HCT116 (cell line): ENCODE results near the gene PRR29. TPM values are rescaled to one million over a fixed set of nuclear protein-coding genes. Genes with fewer than 3 reads are reported as not detected.
A peak's percentile ranks its signal among the peaks of the same experiment; 100 is the strongest.

Experiments used
- ATAC-seq: fragments of 200-7000 bp; cut with Tn5 transposase; 2 replicates; pipeline ENCODE4 v1.9.1; 2020; ENCODE audit warnings: mild to moderate bottlenecking, moderate library complexity
- BruUV-seq: library from RNA; stranded (reverse); fragments of 400-500 nt; replicated peaks from 2 replicates; lab custom pipeline; 2021; lab: Mats Ljungman, UMichigan
- CTCF ChIA-PET: fragments of 300-600 bp; sonication (Branson Sonifier 250); formaldehyde crosslinking; loops from one replicate; lab custom pipeline; 2021; ENCODE audit warnings: antibody characterized with exemption; lab: Charles Lee
- POLR2A ChIA-PET: fragments of 300-600, 350-600 bp; sonication (Branson Sonifier 250); formaldehyde crosslinking; loops from one replicate; lab custom pipeline; 2021; ENCODE audit warnings: antibody characterized with exemption; lab: Charles Lee
- RAD21 ChIA-PET, 2 experiments: fragments of 300-600 bp; sonication (Branson Sonifier 250); formaldehyde crosslinking; loops; one replicate each; lab custom pipeline; 2023; ENCODE audit warnings: low total read pairs in 2 of 2; ENCODE audit not compliant: uncharacterized antibody in 2 of 2, unreplicated experiment in 2 of 2, low non-redundant PET in 1 of 2; lab: Charles Lee
- DNase-seq: peaks from one replicate; pipeline ENCODE4 v3.0.0-alpha.2; 2010; ENCODE audit warnings: low read depth, low spot score
- H2AFZ ChIP-seq: fragments of 200-600 bp; shearing (Covaris generic), sonication (generic); 2 replicates; pipeline ENCODE4 v1.6.1; 2017; ENCODE audit warnings: low read depth, mixed run types, mixed read lengths, antibody characterized with exemption, low read length; ENCODE audit not compliant: poor library complexity, severe bottlenecking
- H3K27ac ChIP-seq: 2 replicates; pipeline ENCODE4 v1.5.1; 2012; ENCODE audit warnings: low read depth, low read length
- H3K27me3 ChIP-seq: fragments of 200-600 bp; sonication (generic); 2 replicates; pipeline ENCODE4 v1.6.1; 2016; ENCODE audit warnings: mixed run types, low read length, mixed read lengths; ENCODE audit not compliant: insufficient read depth
- H3K36me3 ChIP-seq, 2 experiments: fragments of 200-500 bp in 1 of 2; fragments of 200-600 bp in 1 of 2; sonication (Bioruptor generic) in 1 of 2; sonication (generic) in 1 of 2; 2 replicates each; pipeline versions ENCODE4 v1.5.1 to v1.6.1; 2014 to 2016; ENCODE audit warnings: low read length in 2 of 2, inconsistent platforms in 1 of 2, mixed read lengths in 1 of 2, mixed run types in 1 of 2; ENCODE audit not compliant: insufficient read depth in 2 of 2, control insufficient read depth in 1 of 2
- H3K4me1 ChIP-seq, 2 experiments: fragments of 200-600 bp in 1 of 2; sonication (generic) in 1 of 2; 2 replicates each; pipeline versions ENCODE4 v1.5.1 to v1.6.1; 2012 to 2017; ENCODE audit warnings: low read length in 2 of 2, inconsistent platforms in 1 of 2, mild to moderate bottlenecking in 1 of 2, mixed read lengths in 1 of 2, mixed run types in 1 of 2, moderate library complexity in 1 of 2; ENCODE audit not compliant: insufficient read depth in 2 of 2, control insufficient read depth in 1 of 2
- H3K4me2 ChIP-seq: fragments of 200-600 bp; sonication (generic); 2 replicates; pipeline ENCODE4 v1.6.1; 2017; ENCODE audit warnings: mixed run types, low read length, mixed read lengths
- H3K4me3 ChIP-seq, 2 experiments: fragments of 200-600 bp in 1 of 2; sonication (generic) in 1 of 2; replicated peaks in 1 of 2; 2 replicates each; pipeline ENCODE4 v1.5.1; 2011 to 2016; ENCODE audit warnings: low read length in 2 of 2, control low read depth in 1 of 2, low read depth in 1 of 2, mild to moderate bottlenecking in 1 of 2, mixed read lengths in 1 of 2, mixed run types in 1 of 2
- H3K79me2 ChIP-seq: fragments of 200-600 bp; sonication (generic); 2 replicates; pipeline ENCODE4 v1.6.1; 2017; ENCODE audit warnings: mild to moderate bottlenecking, mixed run types, low read length, moderate library complexity, mixed read lengths; ENCODE audit not compliant: insufficient read depth
- H3K9ac ChIP-seq: fragments of 200-600 bp; sonication (generic); 2 replicates; pipeline ENCODE4 v1.6.1; 2016; ENCODE audit warnings: low read length, mixed read lengths
- H3K9me2 ChIP-seq: fragments of 200-600 bp; sonication (generic), shearing (Covaris generic); 2 replicates; pipeline ENCODE4 v1.6.1; 2017; ENCODE audit warnings: mixed run types, mild to moderate bottlenecking, moderate library complexity; ENCODE audit not compliant: insufficient read depth
- H3K9me3 ChIP-seq, 2 experiments: fragments of 200-500 bp in 1 of 2; fragments of 200-600 bp in 1 of 2; sonication (Bioruptor generic) in 1 of 2; sonication (generic) in 1 of 2; 2 replicates each; pipeline ENCODE4 v1.6.1; 2014 to 2017; ENCODE audit warnings: low read length in 2 of 2, mixed read lengths in 2 of 2, inconsistent platforms in 1 of 2, low read depth in 1 of 2, mild to moderate bottlenecking in 1 of 2, mixed run types in 1 of 2, moderate library complexity in 1 of 2; ENCODE audit not compliant: control insufficient read depth in 1 of 2, insufficient read depth in 1 of 2
- H4K20me1 ChIP-seq: fragments of 200-600 bp; sonication (generic), shearing (Covaris generic); 2 replicates; pipeline ENCODE4 v1.6.1; 2017; ENCODE audit warnings: mixed run types, mild to moderate bottlenecking, moderate library complexity; ENCODE audit not compliant: insufficient read depth
- CBX3 ChIP-seq: IDR thresholded peaks from 2 replicates; pipeline ENCODE4 v1.6.1; 2012; ENCODE audit warnings: low read depth
- FOSL1 ChIP-seq: IDR thresholded peaks from 2 replicates; pipeline ENCODE4 v1.6.1; 2012; ENCODE audit warnings: low read depth
- POLR2AphosphoS5 ChIP-seq: IDR thresholded peaks from 2 replicates; pipeline ENCODE4 v1.6.1; 2011; ENCODE audit warnings: mild to moderate bottlenecking, low read depth, low read length, moderate library complexity
- TCF7L2 ChIP-seq: IDR thresholded peaks from 2 replicates; pipeline ENCODE4 v1.7.0; 2011; ENCODE audit warnings: borderline replicate concordance, inconsistent platforms; ENCODE audit not compliant: insufficient read depth, insufficient read length; ENCODE audit errors: extremely low read depth
- YY1 ChIP-seq: IDR thresholded peaks from 2 replicates; pipeline ENCODE4 v1.6.1; 2011; ENCODE audit warnings: low read length, low read depth, moderate library complexity, mild to moderate bottlenecking; ENCODE audit not compliant: insufficient replicate concordance; ENCODE audit errors: extremely low read depth
- intact Hi-C: fragments of 100-400 bp; cut with micrococcal nuclease; formaldehyde crosslinking; loops from 2 replicates; pipeline ENCODE4 v1.10.0; 2022
- total RNA-seq: library from RNA; stranded (reverse); gene quantifications from one replicate; pipeline ENCODE4 v1.2.1, GENCODE V29; 2021; ENCODE audit not compliant: unreplicated experiment
- TF ChIP-seq, protein P1 (sequence below), 3 experiments: fragments of 200-600 bp in 1 of 3; sonication (generic) in 1 of 3; IDR thresholded peaks in 2 of 3; conservative IDR thresholded peaks in 1 of 3; 2 replicates each; pipeline ENCODE4 v1.5.1; 2012 to 2017; ENCODE audit warnings: low read depth in 2 of 3, low read length in 2 of 3, antibody characterized with exemption in 1 of 3, borderline replicate concordance in 1 of 3, control low read depth in 1 of 3, mild to moderate bottlenecking in 1 of 3, mixed read lengths in 1 of 3, mixed run types in 1 of 3, moderate library complexity in 1 of 3; ENCODE audit not compliant: insufficient read depth in 1 of 3

Gene PRR29
- total RNA-seq, 1 experiment from 2014 or later = not detected

- no peak overlapping the region for H3K9ac ChIP-seq
- H3K36me3 ChIP-seq = no peaks in the 10 kb centered on the region
- H3K79me2 ChIP-seq = no peaks in the 10 kb centered on the region
- intact Hi-C loops = no loop called here
- ChIA-PET POLR2A (interaction anchor here (1.0 kb wide), 1 partner anchor 23 kb away, joined by 3 read pairs; no protein-coding TSS in a partner anchor), RAD21 (interaction anchor here in 1 of 2 experiments (1.7 kb wide), 1 partner anchor 34 kb away, joined by 5 read pairs; no protein-coding TSS in a partner anchor), CTCF (interaction anchor here (0.6 to 7.3 kb wide), 10 partner anchors 9 to 66 kb away, joined by 3 to 77 read pairs (median 4); partner anchors contain the start of gene GH1)
- BruUV-seq = no TSS peak
- no peaks in the 10 kb centered on the region for H4K20me1 ChIP-seq
- no peak overlapping the region for H3K27ac ChIP-seq
- ATAC-seq (peak; percentile 65), DNase-seq (peak; percentile 64)
- no peak overlapping the region for H3K4me3 ChIP-seq
- no peaks in the 10 kb centered on the region for H3K27me3 ChIP-seq
- no peak overlapping the region for H2AFZ ChIP-seq
- peak overlapping the region; percentile 49 for H3K4me2 ChIP-seq
- H3K4me1 ChIP-seq = peaks cover 5 to 16% of the 10 kb centered on the region in 2 experiments
- TF ChIP-seq TCF7L2 = peak; percentile 84
- peak; percentile 56; the same call in 1 of the 2 replicates for TF ChIP-seq CBX3
- peak; percentile 96 for TF ChIP-seq FOSL1
- TF ChIP-seq YY1 = no peak
- TF ChIP-seq POLR2AphosphoS5 = peak; percentile 52; the same call in 1 of the 2 replicates
- H3K9me2 ChIP-seq = no peaks in the 10 kb centered on the region
- 0 out of 4 replicates have a peak, but pooled peaks cover 0 to 4% of the 10 kb centered on the region in 2 experiments for H3K9me3 ChIP-seq
Measured at GRCh38 chr17:63984651-63985386, 13.3 kb upstream of the PRR29 start.

- ChIA-PET CTCF (interaction anchor here (0.6 to 7.3 kb wide), 10 partner anchors 9 to 67 kb away, joined by 3 to 77 read pairs (median 4); partner anchors contain the start of gene GH1), RAD21 (interaction anchor here in 1 of 2 experiments (1.7 kb wide), 1 partner anchor 35 kb away, joined by 5 read pairs; no protein-coding TSS in a partner anchor)
- peak; percentile 28; the same call in 1 of the 2 replicates for ATAC-seq
- intact Hi-C loops = no loop called here
- no peak overlapping the region for H2AFZ ChIP-seq
- no peaks in the 10 kb centered on the region for H3K27me3 ChIP-seq
- 0 out of 4 replicates have a peak, but pooled peaks cover 0 to 4% of the 10 kb centered on the region in 2 experiments for H3K9me3 ChIP-seq
- no TSS peak for BruUV-seq
- H3K9me2 ChIP-seq = no peaks in the 10 kb centered on the region
- H3K9ac ChIP-seq = no peak overlapping the region
- TF ChIP-seq, protein P1, sequence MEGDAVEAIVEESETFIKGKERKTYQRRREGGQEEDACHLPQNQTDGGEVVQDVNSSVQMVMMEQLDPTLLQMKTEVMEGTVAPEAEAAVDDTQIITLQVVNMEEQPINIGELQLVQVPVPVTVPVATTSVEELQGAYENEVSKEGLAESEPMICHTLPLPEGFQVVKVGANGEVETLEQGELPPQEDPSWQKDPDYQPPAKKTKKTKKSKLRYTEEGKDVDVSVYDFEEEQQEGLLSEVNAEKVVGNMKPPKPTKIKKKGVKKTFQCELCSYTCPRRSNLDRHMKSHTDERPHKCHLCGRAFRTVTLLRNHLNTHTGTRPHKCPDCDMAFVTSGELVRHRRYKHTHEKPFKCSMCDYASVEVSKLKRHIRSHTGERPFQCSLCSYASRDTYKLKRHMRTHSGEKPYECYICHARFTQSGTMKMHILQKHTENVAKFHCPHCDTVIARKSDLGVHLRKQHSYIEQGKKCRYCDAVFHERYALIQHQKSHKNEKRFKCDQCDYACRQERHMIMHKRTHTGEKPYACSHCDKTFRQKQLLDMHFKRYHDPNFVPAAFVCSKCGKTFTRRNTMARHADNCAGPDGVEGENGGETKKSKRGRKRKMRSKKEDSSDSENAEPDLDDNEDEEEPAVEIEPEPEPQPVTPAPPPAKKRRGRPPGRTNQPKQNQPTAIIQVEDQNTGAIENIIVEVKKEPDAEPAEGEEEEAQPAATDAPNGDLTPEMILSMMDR (IDR thresholded peaks at IDR 0.05 in 2 of 3, conservative IDR thresholded peaks at IDR 0.05 in 1 of 3; ENCODE audit: borderline replicate concordance in 1 of 3, insufficient read depth in 1 of 3, low read depth in 2 of 3, low read length in 2 of 3) = peak in 2 of 3 experiments; percentile 35 to 52; a peak in 4 of 6 replicates
- TF ChIP-seq POLR2AphosphoS5 = no peak
- TF ChIP-seq, all 23 proteins: peak for 1
- no peak for DNase-seq
- no peaks in the 10 kb centered on the region for H3K36me3 ChIP-seq
- peak overlapping the region; percentile 49 for H3K4me2 ChIP-seq
- no peak overlapping the region for H3K27ac ChIP-seq
- peaks cover 5 to 21% of the 10 kb centered on the region in 2 experiments for H3K4me1 ChIP-seq
- no peaks in the 10 kb centered on the region for H3K79me2 ChIP-seq
- no peaks in the 10 kb centered on the region for H4K20me1 ChIP-seq
- POLR2A ChIA-PET = interaction anchor here (0.5 to 1.0 kb wide), 2 partner anchors 24 to 293 kb away, joined by 3 read pairs; no protein-coding TSS in a partner anchor
- no peak overlapping the region for H3K4me3 ChIP-seq
Measured at GRCh38 chr17:63985387-63986140, 12.6 kb upstream of the PRR29 start.
